ENCODE results near the gene ZNF124. TPM values are rescaled to one million over a fixed set of nuclear protein-coding genes. Genes with fewer than 3 reads are reported as not detected.

ZNF124 gene
- total and polyA plus RNA-seq, 2 of the 8 experiments (the other 6 are each of a cell fraction or from before 2014, with no cell fraction given) = 4.6 to 39.9 TPM

DNA sequence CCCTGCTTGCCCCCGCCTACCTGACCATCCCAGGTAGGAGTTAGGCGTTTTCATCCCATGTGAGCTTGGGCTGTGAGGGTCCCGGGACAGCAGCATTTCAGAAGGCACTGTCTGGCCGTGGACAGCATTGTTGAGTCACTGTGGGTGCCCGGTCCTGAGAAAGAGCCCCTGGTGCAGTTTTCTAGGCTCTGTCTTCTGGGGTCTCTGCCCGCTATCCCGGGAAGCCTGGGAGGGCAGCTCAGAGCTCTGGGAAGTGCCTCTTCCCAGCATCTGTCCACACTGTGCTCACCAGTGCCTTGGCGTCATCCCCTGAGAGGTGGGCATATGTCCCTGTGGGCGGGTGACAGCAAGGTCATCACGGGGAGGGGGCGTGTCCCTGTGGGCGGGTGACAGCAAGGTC lies 56.3 kb downstream of the ZNF124 start:
- H3K23ac ChIP-seq (ENCODE audit: insufficient read length) = no peak overlapping the region
- CTCF ChIA-PET (ENCODE audit: partially characterized antibody) = interaction anchor here (0.6 kb wide), 1 partner anchor 1198 kb away, joined by 5 read pairs; no protein-coding TSS in a partner anchor
- WGBS, 2 experiments (ENCODE audit: extremely low coverage in 1 of 2, insufficient coverage in 1 of 2, insufficient read length in 1 of 2, insufficient replicate concordance in 2 of 2, low coverage in 1 of 2, low lambda C conversion rate in 2 of 2, missing lambda C conversion rate in 1 of 2) = 92% methylated on average over 12 of the region's 12 CpGs; no CpG with 5 or more reads in 1 of the 2 experiments

More for the DNA sequence above, 56.3 kb downstream of the ZNF124 start:
- Histone ChIP-seq H3K27ac (ENCODE audit: low read depth, low read length) (no peak overlapping the region), H2BK5ac (ENCODE audit: low read depth, low read length) (no peak overlapping the region), H3K4me1 (replicated peaks in 1 of 4; ENCODE audit: control insufficient read depth in 3 of 4, insufficient read depth in 4 of 4, low read length in 3 of 4) (peaks cover 0 to 4% (median 1%) of the 10 kb centered on the region in 4 experiments; a peak in 4 of 7 replicates), H4K5ac (ENCODE audit: insufficient read length, low read depth, low read length) (no peak overlapping the region), H3K9ac (replicated peaks in 1 of 4; ENCODE audit: extremely low read depth in 1 of 4, low read depth in 3 of 4, low read length in 3 of 4) (no peak overlapping the region), H3K27me3 (replicated peaks in 1 of 4; ENCODE audit: control insufficient read depth in 3 of 4, extremely low read depth in 1 of 4, insufficient read depth in 3 of 4, low read length in 3 of 4) (peaks cover 2 to 25% (median 13%) of the 10 kb centered on the region in 4 experiments; a peak in 6 of 7 replicates), H3K56ac (replicated peaks; ENCODE audit: insufficient read length, low read depth, low read length) (no peak overlapping the region), H3K79me1 (ENCODE audit: low read depth, low read length) (no peaks in the 10 kb centered on the region), H3K14ac (ENCODE audit: insufficient read length) (no peak overlapping the region), H3K9me3 (ENCODE audit: insufficient read depth in 2 of 2, low read depth in 1 of 2, low read length in 1 of 2) (no peaks in the 10 kb centered on the region), H3K36me3 (ENCODE audit: control insufficient read depth in 2 of 4, insufficient read depth in 4 of 4, low read length in 3 of 4) (no peaks in the 10 kb centered on the region), H3K23me2 (ENCODE audit: low read depth, low read length) (peaks cover 16% of the 10 kb centered on the region; the same call in 1 of the 2 replicates), H2BK20ac (ENCODE audit: low read length) (no peak overlapping the region), H3K4me3 (ENCODE audit: extremely low read depth in 1 of 4, insufficient read depth in 2 of 4, low read depth in 3 of 4, low read length in 4 of 4) (no peak overlapping the region), H2AK5ac (ENCODE audit: low read depth, low read length) (no peak overlapping the region), H4K20me1 (replicated peaks in 1 of 2; ENCODE audit: control insufficient read depth in 1 of 2, insufficient read depth in 2 of 2, low read length in 2 of 2) (peaks cover 0 to 3% of the 10 kb centered on the region in 2 experiments), H3K18ac (ENCODE audit: extremely low read depth, low read length) (no peak overlapping the region), H2BK120ac (replicated peaks; ENCODE audit: low read depth, low read length) (no peak overlapping the region), H3K4me2 (ENCODE audit: insufficient read depth in 1 of 2, low read depth in 2 of 2, low read length in 2 of 2) (no peak overlapping the region), H4K8ac (ENCODE audit: extremely low read depth, insufficient read depth, low read length) (no peak overlapping the region), H3K4ac (replicated peaks; ENCODE audit: insufficient read length, low read depth, low read length) (no peak overlapping the region), H4K91ac (replicated peaks; ENCODE audit: insufficient read length, low read length) (no peak overlapping the region), H3K79me2 (ENCODE audit: control insufficient read depth in 1 of 2, insufficient read depth in 2 of 2, low read length in 2 of 2) (no peaks in the 10 kb centered on the region), H2BK15ac (ENCODE audit: low read length) (no peak overlapping the region), H2AFZ (ENCODE audit: low read length) (no peak overlapping the region), H2BK12ac (ENCODE audit: low read depth, low read length) (no peak overlapping the region)
- POLR2A ChIA-PET (ENCODE audit: partially characterized antibody) = no interaction called here
- DNase-seq (ENCODE audit: low read depth in 1 of 2, low spot score in 2 of 2) (no peak), FAIRE-seq (no peak)
- TF ChIP-seq TAF7 (optimal IDR thresholded peaks at IDR 0.05; ENCODE audit: borderline replicate concordance, low read depth, low read length) (no peak), TEAD4 (IDR thresholded peaks at IDR 0.05; ENCODE audit: low read depth, low read length) (no peak)
